ENCODE results near the gene RASSF10.

RASSF10 gene

DNA sequence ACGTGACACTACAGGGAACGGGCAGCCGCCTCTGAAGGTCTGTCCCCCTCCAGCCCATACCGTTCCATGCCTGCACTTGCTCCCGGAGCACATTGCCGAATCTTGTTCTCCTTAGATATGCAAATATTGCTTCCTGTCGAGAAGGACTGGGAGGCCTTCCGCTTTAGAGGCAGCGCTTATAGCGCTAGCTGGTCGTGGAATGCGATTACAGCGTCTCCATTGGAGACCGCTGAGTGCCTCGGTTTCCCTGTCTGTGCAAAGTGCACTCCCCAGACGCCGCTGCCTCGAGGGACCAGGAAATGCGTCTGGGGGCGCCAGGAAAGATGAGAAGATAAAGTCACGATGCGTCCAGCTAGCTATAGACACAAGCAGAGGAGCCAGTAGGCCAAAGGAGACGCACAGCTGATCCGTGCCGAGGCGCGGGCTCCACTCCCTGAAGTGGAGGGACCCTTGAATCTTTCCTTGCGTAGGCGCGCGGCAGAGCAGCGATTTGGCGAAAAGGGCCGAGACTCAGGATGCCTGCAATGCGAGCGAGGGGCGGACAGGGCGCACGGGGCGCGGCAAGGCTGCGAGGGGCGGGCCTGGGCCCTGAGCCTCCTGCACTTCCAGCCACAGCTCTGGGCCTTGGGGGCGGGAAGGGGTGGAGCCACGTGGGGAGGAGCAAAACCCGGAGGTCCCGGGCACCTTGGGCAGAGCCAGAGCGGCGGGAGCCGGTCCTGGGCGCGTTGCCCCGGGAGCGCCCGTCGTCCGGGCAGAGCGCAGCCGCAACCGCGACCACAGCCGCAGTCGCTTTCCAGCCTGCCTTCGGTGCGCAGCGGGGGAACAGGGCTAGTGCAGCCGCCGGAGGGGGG is at the start of gene RASSF10:
TSS of gene RASSF10 (plus strand) at position 692 of the 851 bp plus-strand sequence. CDS start 261 bp downstream, outside the sequence.
- DNase-seq: peak; percentile 25 to 47

- DNase-seq: no peak
Observed at GRCh38 chr11:12961615-12962014, 47.5 kb upstream of the RASSF10 start.

GRCh38 chr11:12962306-12962705 is 46.8 kb upstream of the RASSF10 start:
- DNase-seq: no peak

GRCh38 chr11:12963051-12963450 is 46.1 kb upstream of the RASSF10 start:
- DNase-seq: no peak

DNA sequence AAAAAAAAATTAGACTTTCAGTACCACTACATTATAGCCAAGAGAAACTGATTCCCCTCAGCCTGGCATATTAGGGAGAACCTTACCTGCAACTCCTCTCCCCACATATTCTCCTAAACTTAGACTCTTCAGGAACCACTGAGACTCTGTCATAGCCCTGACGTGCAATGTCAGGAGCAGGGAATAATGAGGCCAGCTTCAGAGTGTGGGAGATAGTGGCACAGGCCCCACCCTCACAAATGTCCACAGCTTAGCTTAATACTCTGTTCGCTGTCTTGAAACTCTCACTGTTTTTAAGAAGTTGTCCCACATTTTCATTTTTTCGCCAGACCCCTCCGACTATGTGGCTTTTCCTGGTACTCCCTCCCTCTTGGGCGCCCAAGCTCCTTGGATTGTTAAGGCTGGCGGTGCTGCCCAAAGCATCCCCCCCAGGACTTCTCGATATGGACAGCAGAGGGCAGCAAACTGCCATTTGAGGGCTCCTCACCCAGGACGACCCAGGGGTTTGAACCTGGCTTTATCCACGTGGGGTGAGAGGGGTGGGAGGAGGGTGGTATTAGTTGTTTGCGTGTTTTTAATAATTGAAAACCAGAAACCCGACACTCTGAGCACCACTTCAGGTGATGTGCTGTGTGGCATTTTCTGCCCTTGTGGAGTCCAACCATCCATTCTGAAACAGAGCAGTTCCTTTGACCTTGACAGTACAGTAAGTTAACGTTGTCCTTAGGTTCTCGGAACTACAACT is 45.2 kb upstream of the RASSF10 start:
- peak; percentile 72 to 77 for DNase-seq

DNA sequence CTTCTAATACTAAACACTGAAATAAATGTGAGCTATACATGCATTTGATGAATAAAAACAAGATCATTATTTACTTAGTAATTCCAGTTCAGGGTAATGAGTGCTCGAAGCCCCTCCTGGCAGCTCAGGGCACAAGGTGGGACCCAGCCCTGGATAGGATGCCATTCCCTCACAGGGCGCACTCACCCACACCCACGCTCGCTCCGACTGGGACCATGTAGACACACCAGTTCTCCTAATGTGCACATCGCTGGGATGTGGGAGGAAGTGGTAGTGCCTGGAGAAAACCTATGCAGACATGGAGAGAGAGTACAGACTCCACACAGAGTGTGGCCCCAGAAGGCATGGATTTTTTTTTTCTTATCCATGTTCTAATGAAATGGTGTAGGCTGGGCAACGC is 44.5 kb upstream of the RASSF10 start:
- no peak for DNase-seq

DNA sequence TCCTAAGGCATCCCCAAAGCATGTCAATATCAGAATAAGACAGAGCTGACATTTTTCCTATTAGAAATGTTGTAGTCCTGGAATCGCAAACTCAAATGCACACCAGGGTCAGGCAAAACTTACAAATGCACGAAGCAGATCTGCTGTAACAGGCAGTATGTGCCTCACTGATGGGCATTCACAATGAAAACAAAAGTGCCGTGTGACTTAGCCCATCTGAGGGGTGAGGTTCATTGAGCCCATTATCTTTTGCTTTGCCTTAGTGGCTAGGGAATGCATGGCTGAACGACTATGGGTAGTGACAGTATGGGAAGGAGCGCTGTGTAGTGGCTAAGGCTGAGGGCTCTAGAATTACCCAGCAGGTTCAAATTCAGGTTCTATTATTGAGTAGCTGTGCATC is 43.1 kb upstream of the RASSF10 start:
- DNase-seq: no peak

DNA sequence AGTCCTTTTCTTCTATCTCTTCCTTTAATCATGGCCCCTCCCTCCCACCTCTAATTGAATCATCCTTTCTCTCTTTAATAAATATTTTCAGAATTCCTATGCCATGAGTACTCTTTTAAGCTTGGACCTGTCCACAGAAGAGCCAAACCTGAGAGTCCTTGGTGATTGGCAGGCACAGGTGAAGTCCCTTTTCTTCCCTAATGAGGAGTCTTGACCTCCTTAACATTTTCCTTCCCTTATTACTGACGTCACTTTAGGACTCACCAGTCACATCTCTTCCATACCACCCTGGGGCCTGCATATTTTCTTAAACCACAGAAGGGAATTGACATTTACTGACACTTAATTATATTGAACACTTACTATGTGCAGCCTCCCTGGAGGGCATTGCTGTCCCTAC is 41.0 kb upstream of the RASSF10 start:
- DNase-seq: no peak

- no peak for DNase-seq
Observed at GRCh38 chr11:12968826-12969225, 40.3 kb upstream of the RASSF10 start.

- no peak for DNase-seq
Observed at GRCh38 chr11:12971955-12972354, 37.2 kb upstream of the RASSF10 start.

DNA sequence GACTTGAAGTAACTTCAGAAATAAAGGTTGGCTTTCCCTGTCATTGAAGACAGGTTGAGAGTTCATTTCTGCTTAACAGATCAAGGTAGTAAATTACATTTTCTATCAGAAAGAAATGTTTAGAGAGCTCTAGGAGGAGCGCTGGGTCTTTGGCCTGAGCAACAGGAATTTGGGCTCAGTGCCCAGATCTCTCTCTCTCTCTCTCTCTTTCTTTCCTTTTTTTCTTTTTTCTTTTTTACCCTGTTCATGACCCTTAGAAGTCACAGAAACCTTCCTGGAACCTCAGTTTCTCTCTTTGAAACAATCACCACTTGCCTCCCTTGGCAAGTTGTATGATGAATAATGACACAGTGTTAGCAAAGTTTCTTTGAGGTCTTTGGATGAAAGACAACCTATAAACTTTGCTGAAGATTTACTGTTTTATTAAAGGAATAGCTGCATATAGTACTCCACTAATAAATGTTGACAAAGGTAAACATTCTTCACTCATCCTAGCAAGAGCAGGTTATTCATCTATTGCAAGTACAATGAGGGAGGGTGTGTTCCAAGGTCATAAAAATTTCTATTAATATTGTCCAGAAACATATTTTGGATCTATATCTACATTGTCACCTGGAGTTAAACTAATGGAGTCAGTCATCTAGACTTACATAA is 35.5 kb upstream of the RASSF10 start:
- DNase-seq: no peak

DNA sequence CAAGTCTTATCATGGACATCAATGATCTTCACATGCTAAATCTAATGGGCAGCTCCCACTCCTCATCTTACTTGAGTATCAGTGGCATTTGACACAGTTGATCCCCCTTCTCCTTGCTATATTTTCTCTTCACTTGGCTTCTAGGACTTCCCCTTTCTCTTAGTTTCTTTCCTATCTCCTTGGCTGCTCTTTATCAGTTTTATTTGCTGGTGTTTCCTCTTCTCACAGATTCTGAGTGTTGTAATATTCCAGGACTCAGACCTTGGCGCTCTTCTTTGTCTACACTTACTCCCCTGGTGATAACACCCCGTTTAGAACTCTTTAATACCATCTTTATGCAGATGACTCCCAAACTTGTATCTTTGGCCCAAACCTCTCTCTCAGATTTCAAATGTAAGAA is 33.9 kb upstream of the RASSF10 start:
- no peak for DNase-seq

DNA sequence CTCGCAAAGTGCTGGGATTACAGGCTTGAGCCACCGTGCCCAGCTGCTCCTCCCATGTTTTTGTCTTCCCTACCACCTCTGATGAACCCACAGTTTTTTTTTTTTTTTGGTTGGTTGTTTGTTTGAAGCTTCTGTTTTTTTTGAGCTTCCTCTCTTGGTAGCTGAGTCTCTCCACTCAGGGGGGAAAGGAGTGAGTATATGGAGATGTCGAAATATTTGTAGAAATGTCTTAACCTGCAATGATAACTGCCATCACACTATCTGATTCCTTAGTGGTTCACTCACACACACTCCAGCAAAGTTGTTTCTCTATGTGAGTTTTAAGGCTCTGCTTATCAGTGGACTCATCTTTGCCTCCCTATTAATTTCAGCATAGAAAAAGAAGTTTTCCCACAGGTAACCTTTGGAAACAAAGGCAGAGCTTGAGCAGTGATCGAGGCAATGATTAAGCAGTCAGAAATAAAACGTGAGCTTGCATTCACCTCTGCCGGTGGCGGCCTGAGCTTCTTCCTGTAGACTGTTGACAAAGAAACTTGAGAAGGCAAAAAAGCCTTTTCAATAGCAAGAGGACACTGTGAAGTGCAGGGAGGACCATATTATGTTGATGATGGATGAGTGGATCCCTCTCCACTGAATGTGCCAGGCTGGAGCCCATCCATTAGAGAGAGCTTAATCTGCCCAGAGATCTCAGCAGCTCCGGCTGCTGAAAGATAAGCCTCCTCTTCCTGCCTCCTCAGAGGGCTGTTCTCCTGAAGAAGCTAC is 29.0 kb upstream of the RASSF10 start:
- DNase-seq: no peak

GRCh38 chr11:12981676-12982522 is 27.2 kb upstream of the RASSF10 start:
- no peak for DNase-seq

- no peak for DNase-seq
Observed at GRCh38 chr11:12983336-12983735, 25.8 kb upstream of the RASSF10 start.

DNA sequence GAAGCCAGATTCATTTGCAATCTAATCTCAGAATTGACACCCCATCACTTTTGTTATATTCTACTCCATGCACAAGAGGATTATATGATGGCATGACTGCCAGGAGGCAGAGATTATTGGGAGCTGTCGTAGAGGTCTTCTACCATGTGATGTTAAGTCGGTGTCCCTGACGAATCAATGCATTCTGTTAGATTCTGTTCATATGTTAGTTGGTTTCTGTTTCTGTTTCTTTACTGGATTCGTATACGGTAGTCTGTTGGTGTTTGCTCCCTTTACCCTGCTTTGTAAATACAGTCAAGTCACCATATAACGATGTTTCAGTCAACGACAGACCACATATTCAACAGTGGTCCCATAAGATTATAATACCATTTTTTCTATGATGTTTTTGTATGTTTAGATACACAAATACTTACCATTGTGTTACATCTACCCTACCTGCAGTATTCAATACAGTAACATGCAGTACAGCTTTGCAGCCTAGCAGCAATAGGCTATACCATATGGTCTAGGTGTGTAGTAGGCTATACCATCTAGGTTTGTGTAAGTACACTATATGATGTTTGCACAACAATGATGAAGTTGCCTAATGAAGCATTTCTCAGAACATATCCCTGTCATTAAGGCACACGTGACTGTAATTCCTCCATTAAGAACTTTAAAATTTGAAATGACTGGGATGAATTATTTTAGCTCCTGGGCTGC is 22.8 kb upstream of the RASSF10 start:
- DNase-seq: no peak

- DNase-seq: no peak
Observed at GRCh38 chr11:12989428-12990161, 19.5 kb upstream of the RASSF10 start.

- DNase-seq: no peak
Observed at GRCh38 chr11:12990162-12990480, 19.0 kb upstream of the RASSF10 start.

- DNase-seq: no peak
Observed at GRCh38 chr11:12991426-12991825, 17.7 kb upstream of the RASSF10 start.

- DNase-seq: no peak
Observed at GRCh38 chr11:12993626-12994025, 15.5 kb upstream of the RASSF10 start.

DNA sequence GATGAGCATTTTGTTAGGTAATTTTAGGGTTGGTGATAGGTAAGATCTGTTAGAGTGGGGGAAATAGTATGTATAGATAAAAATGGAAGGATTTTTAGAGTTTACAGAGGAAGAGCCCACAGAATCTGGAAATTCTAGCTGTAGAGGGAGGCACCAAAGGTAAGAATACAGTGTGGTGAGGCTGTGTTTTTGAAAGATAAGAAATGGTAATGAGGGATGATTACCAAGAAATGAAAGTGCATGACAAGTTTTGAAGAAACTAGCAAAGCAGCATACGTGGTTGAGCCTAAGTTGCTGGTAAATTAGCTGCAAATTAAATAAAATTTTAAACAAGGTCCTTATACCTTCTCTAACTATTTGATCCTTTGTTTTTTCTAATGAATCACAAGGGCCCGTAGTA is 14.6 kb upstream of the RASSF10 start:
- DNase-seq: no peak
